ENCODE measurements around the gene NID2.

Gene NID2

GRCh38 chr14:52054678-52055077 lies 14.2 kb downstream of the NID2 start:
- in situ Hi-C loops (cut with MboI; ENCODE audit: low sequenced_read_pairs) = no loop called here

- in situ Hi-C loops (cut with MboI; ENCODE audit: low sequenced_read_pairs) = no loop called here
Measured at GRCh38 chr14:52053044-52053443, 15.8 kb downstream of the NID2 start.

GRCh38 chr14:52052288-52052943 lies 16.4 kb downstream of the NID2 start:
- in situ Hi-C loops (cut with MboI; ENCODE audit: low sequenced_read_pairs) = no loop called here

- in situ Hi-C loops (cut with MboI; ENCODE audit: low sequenced_read_pairs) = no loop called here
Measured at GRCh38 chr14:52051871-52052270, 17.0 kb downstream of the NID2 start.

- in situ Hi-C loops (cut with MboI; ENCODE audit: low sequenced_read_pairs) = no loop called here
Measured at GRCh38 chr14:52051251-52051650, 17.6 kb downstream of the NID2 start.

GRCh38 chr14:52049721-52050588 lies 18.9 kb downstream of the NID2 start:
- in situ Hi-C loops (cut with MboI; ENCODE audit: low sequenced_read_pairs) = no loop called here

- in situ Hi-C loops (cut with MboI; ENCODE audit: low sequenced_read_pairs) = no loop called here
Measured at GRCh38 chr14:52049271-52049670, 19.6 kb downstream of the NID2 start.

GRCh38 chr14:52048641-52049204 lies 20.1 kb downstream of the NID2 start:
- in situ Hi-C loops (cut with MboI; ENCODE audit: low sequenced_read_pairs) = no loop called here

GRCh38 chr14:52048116-52048515 lies 20.7 kb downstream of the NID2 start:
- in situ Hi-C loops (cut with MboI; ENCODE audit: low sequenced_read_pairs) = no loop called here

- in situ Hi-C loops (cut with MboI; ENCODE audit: low sequenced_read_pairs) = no loop called here
Measured at GRCh38 chr14:52046376-52046917, 22.4 kb downstream of the NID2 start.

- in situ Hi-C loops (cut with MboI; ENCODE audit: low sequenced_read_pairs) = no loop called here
Measured at GRCh38 chr14:52044791-52045522, 23.9 kb downstream of the NID2 start.

GRCh38 chr14:52043690-52044089 lies 25.2 kb downstream of the NID2 start:
- in situ Hi-C loops (cut with MboI; ENCODE audit: low sequenced_read_pairs) = no loop called here

- in situ Hi-C loops (cut with MboI; ENCODE audit: low sequenced_read_pairs) = no loop called here
Measured at GRCh38 chr14:52042371-52043289, 26.2 kb downstream of the NID2 start.

GRCh38 chr14:52040598-52040997 lies 28.3 kb downstream of the NID2 start:
- in situ Hi-C loops (cut with MboI; ENCODE audit: low sequenced_read_pairs) = no loop called here

- in situ Hi-C loops (cut with MboI; ENCODE audit: low sequenced_read_pairs) = no loop called here
Measured at GRCh38 chr14:52039124-52039815, 29.6 kb downstream of the NID2 start.

GRCh38 chr14:52033101-52033642 lies 35.7 kb downstream of the NID2 start:
- in situ Hi-C loops (cut with MboI; ENCODE audit: low sequenced_read_pairs) = no loop called here

- in situ Hi-C loops (cut with MboI; ENCODE audit: low sequenced_read_pairs) = no loop called here
Measured at GRCh38 chr14:52032204-52032801, 36.6 kb downstream of the NID2 start.

GRCh38 chr14:52031781-52032180 lies 37.1 kb downstream of the NID2 start:
- in situ Hi-C loops (cut with MboI; ENCODE audit: low sequenced_read_pairs) = no loop called here

GRCh38 chr14:52029881-52030280 lies 39.0 kb downstream of the NID2 start:
- in situ Hi-C loops (cut with MboI; ENCODE audit: low sequenced_read_pairs) = no loop called here
